ENCODE results near the gene FNDC3A. TPM values are rescaled to one million over a fixed set of nuclear protein-coding genes. Genes with fewer than 3 reads are reported as not detected.

FNDC3A gene
- total and polyA plus RNA-seq, 4 donors = 14.9 to 70.2 (median 47.3) TPM

GRCh38 chr13:49071341-49071937 lies 95.7 kb downstream of the FNDC3A start:
- Histone ChIP-seq H3K4me1 (ENCODE audit: control insufficient read depth in 1 of 2, insufficient read depth in 2 of 2, low read length in 2 of 2) (no peaks in the 10 kb centered on the region), H3K27me3 (ENCODE audit: control insufficient read depth in 1 of 2, insufficient read depth in 2 of 2, low read length in 1 of 2) (no peaks in the 10 kb centered on the region), H3K4me3 (ENCODE audit: low read length in 2 of 2) (no peak overlapping the region), H3K9me3 (ENCODE audit: control insufficient read depth, low read length) (no peaks in the 10 kb centered on the region), H3K36me3 (ENCODE audit: control insufficient read depth in 1 of 2, insufficient read depth in 2 of 2, low read length in 1 of 2) (no peaks in the 10 kb centered on the region), H3K27ac (ENCODE audit: low read depth in 1 of 2, low read length in 2 of 2) (no peak overlapping the region)
- intact Hi-C loops (cut with DNase I) = no loop called here
- ATAC-seq (ENCODE audit: low FRiP score) = no peak
- DNase-seq = no peak
- 72 to 96% methylated on average over 1 of the region's 1 CpG for WGBS, 2 donors

GRCh38 chr13:49082653-49083536 lies 107.2 kb downstream of the FNDC3A start:
- no peak for ATAC-seq (ENCODE audit: low FRiP score)
- 47 to 49% methylated on average over 4 of the region's 4 CpGs for WGBS, 2 donors
- no peak overlapping the region for H3K27ac ChIP-seq (ENCODE audit: low read depth in 1 of 2, low read length in 2 of 2)

GRCh38 chr13:49084961-49085360 lies 109.2 kb downstream of the FNDC3A start:
- ATAC-seq (ENCODE audit: low FRiP score) (no peak), DNase-seq (no peak)
- Histone ChIP-seq H3K9me3 (ENCODE audit: control insufficient read depth, low read length) (no peaks in the 10 kb centered on the region), H3K27ac (ENCODE audit: low read depth in 1 of 2, low read length in 2 of 2) (no peak overlapping the region), H3K27me3 (ENCODE audit: control insufficient read depth in 1 of 2, insufficient read depth in 2 of 2, low read length in 1 of 2) (no peaks in the 10 kb centered on the region), H3K36me3 (ENCODE audit: control insufficient read depth in 1 of 2, insufficient read depth in 2 of 2, low read length in 1 of 2) (no peaks in the 10 kb centered on the region), H3K4me3 (ENCODE audit: low read length in 2 of 2) (no peak overlapping the region), H3K4me1 (ENCODE audit: control insufficient read depth in 1 of 2, insufficient read depth in 2 of 2, low read length in 2 of 2) (no peaks in the 10 kb centered on the region)
- 82 to 87% methylated on average over 3 of the region's 3 CpGs for WGBS, 2 donors
- intact Hi-C loops (cut with DNase I) = no loop called here

More at GRCh38 chr13:49082653-49083536, 107.2 kb downstream of the FNDC3A start:
- Histone ChIP-seq H3K36me3 (ENCODE audit: control insufficient read depth in 1 of 2, insufficient read depth in 2 of 2, low read length in 1 of 2) (no peaks in the 10 kb centered on the region), H3K4me3 (ENCODE audit: low read length in 2 of 2) (no peak overlapping the region), H3K4me1 (ENCODE audit: control insufficient read depth in 1 of 2, insufficient read depth in 2 of 2, low read length in 2 of 2) (no peaks in the 10 kb centered on the region), H3K27me3 (ENCODE audit: control insufficient read depth in 1 of 2, insufficient read depth in 2 of 2, low read length in 1 of 2) (no peaks in the 10 kb centered on the region), H3K9me3 (ENCODE audit: control insufficient read depth, low read length) (no peaks in the 10 kb centered on the region)
- no peak for DNase-seq
- intact Hi-C loops (cut with DNase I) = no loop called here

- no peak overlapping the region for H3K27ac ChIP-seq (ENCODE audit: low read depth in 1 of 2, low read length in 2 of 2)
- H3K36me3 ChIP-seq (ENCODE audit: control insufficient read depth in 1 of 2, insufficient read depth in 2 of 2, low read length in 1 of 2) = no peaks in the 10 kb centered on the region
- H3K4me1 ChIP-seq (ENCODE audit: control insufficient read depth in 1 of 2, insufficient read depth in 2 of 2, low read length in 2 of 2) = no peaks in the 10 kb centered on the region
- DNase-seq (no peak), ATAC-seq (ENCODE audit: low FRiP score) (no peak)
- 64 to 75% methylated on average over 2 of the region's 2 CpGs for WGBS, 2 donors
- no peaks in the 10 kb centered on the region for H3K9me3 ChIP-seq (ENCODE audit: control insufficient read depth, low read length)
- H3K27me3 ChIP-seq (ENCODE audit: control insufficient read depth in 1 of 2, insufficient read depth in 2 of 2, low read length in 1 of 2) = no peaks in the 10 kb centered on the region
- no peak overlapping the region for H3K4me3 ChIP-seq (ENCODE audit: low read length in 2 of 2)
- intact Hi-C loops (cut with DNase I) = no loop called here
Measured at GRCh38 chr13:49086722-49087121, 111.0 kb downstream of the FNDC3A start.

GRCh38 chr13:49093376-49093775 lies 117.7 kb downstream of the FNDC3A start:
- no peak overlapping the region for H3K4me3 ChIP-seq (ENCODE audit: low read length in 2 of 2)
- no peaks in the 10 kb centered on the region for H3K9me3 ChIP-seq (ENCODE audit: control insufficient read depth, low read length)
- no peaks in the 10 kb centered on the region for H3K36me3 ChIP-seq (ENCODE audit: control insufficient read depth in 1 of 2, insufficient read depth in 2 of 2, low read length in 1 of 2)
- no peaks in the 10 kb centered on the region for H3K27me3 ChIP-seq (ENCODE audit: control insufficient read depth in 1 of 2, insufficient read depth in 2 of 2, low read length in 1 of 2)
- peaks cover 0 to 2% of the 10 kb centered on the region in 2 donors for H3K4me1 ChIP-seq (ENCODE audit: control insufficient read depth in 1 of 2, insufficient read depth in 2 of 2, low read length in 2 of 2)
- ATAC-seq (ENCODE audit: low FRiP score) (no peak), DNase-seq (no peak)
- no peak overlapping the region for H3K27ac ChIP-seq (ENCODE audit: low read depth in 1 of 2, low read length in 2 of 2)
- intact Hi-C loops (cut with DNase I) = no loop called here
- WGBS, 2 donors = 96% methylated on average over 5 of the region's 5 CpGs

GRCh38 chr13:49097374-49097773 lies 121.7 kb downstream of the FNDC3A start:
- DNase-seq (no peak), ATAC-seq (ENCODE audit: low FRiP score) (no peak)
- no peaks in the 10 kb centered on the region for H3K36me3 ChIP-seq (ENCODE audit: control insufficient read depth in 1 of 2, insufficient read depth in 2 of 2, low read length in 1 of 2)
- H3K4me3 ChIP-seq (ENCODE audit: low read length in 2 of 2) = no peak overlapping the region
- no peaks in the 10 kb centered on the region for H3K9me3 ChIP-seq (ENCODE audit: control insufficient read depth, low read length)
- no peaks in the 10 kb centered on the region for H3K27me3 ChIP-seq (ENCODE audit: control insufficient read depth in 1 of 2, insufficient read depth in 2 of 2, low read length in 1 of 2)
- H3K4me1 ChIP-seq (ENCODE audit: control insufficient read depth in 1 of 2, insufficient read depth in 2 of 2, low read length in 2 of 2) = peaks cover 2 to 3% of the 10 kb centered on the region in 2 donors
- intact Hi-C loops (cut with DNase I) = no loop called here
- WGBS, 2 donors = 57 to 74% methylated on average over 2 of the region's 2 CpGs
- H3K27ac ChIP-seq (ENCODE audit: low read depth in 1 of 2, low read length in 2 of 2) = peak overlapping the region in 1 of 2 donors; percentile 57

- peak; percentile 83 for ATAC-seq (ENCODE audit: low FRiP score)
- Histone ChIP-seq H3K9me3 (ENCODE audit: control insufficient read depth, low read length) (no peaks in the 10 kb centered on the region), H3K27ac (ENCODE audit: low read depth in 1 of 2, low read length in 2 of 2) (peak overlapping the region in 1 of 2 donors; percentile 57), H3K27me3 (ENCODE audit: control insufficient read depth in 1 of 2, insufficient read depth in 2 of 2, low read length in 1 of 2) (no peaks in the 10 kb centered on the region), H3K36me3 (ENCODE audit: control insufficient read depth in 1 of 2, insufficient read depth in 2 of 2, low read length in 1 of 2) (no peaks in the 10 kb centered on the region), H3K4me1 (ENCODE audit: control insufficient read depth in 1 of 2, insufficient read depth in 2 of 2, low read length in 2 of 2) (peaks cover 2 to 3% of the 10 kb centered on the region in 2 donors), H3K4me3 (ENCODE audit: low read length in 2 of 2) (no peak overlapping the region)
- WGBS, 2 donors = 7 to 10% methylated on average over 2 of the region's 2 CpGs
- intact Hi-C loops (cut with DNase I) = no loop called here
- DNase-seq = no peak
Measured at GRCh38 chr13:49098198-49098597, 122.5 kb downstream of the FNDC3A start.

- no peak for DNase-seq
- Histone ChIP-seq H3K4me3 (ENCODE audit: low read length in 2 of 2) (no peak overlapping the region), H3K4me1 (ENCODE audit: control insufficient read depth in 1 of 2, insufficient read depth in 2 of 2, low read length in 2 of 2) (peaks cover 2 to 3% of the 10 kb centered on the region in 2 donors), H3K27ac (ENCODE audit: low read depth in 1 of 2, low read length in 2 of 2) (no peak overlapping the region), H3K36me3 (ENCODE audit: control insufficient read depth in 1 of 2, insufficient read depth in 2 of 2, low read length in 1 of 2) (no peaks in the 10 kb centered on the region), H3K9me3 (ENCODE audit: control insufficient read depth, low read length) (no peaks in the 10 kb centered on the region), H3K27me3 (ENCODE audit: control insufficient read depth in 1 of 2, insufficient read depth in 2 of 2, low read length in 1 of 2) (no peaks in the 10 kb centered on the region)
- ATAC-seq (ENCODE audit: low FRiP score) = no peak
- intact Hi-C loops (cut with DNase I) = no loop called here
Measured at GRCh38 chr13:49098771-49099512, 123.2 kb downstream of the FNDC3A start.
